ENCODE results near the gene MAPK12.
"Not testable (repeated sequence)": the region's sequence is repeated elsewhere in the genome, so short reads cannot be mapped to it uniquely, and the experiment has no call there.

Gene MAPK12

DNA sequence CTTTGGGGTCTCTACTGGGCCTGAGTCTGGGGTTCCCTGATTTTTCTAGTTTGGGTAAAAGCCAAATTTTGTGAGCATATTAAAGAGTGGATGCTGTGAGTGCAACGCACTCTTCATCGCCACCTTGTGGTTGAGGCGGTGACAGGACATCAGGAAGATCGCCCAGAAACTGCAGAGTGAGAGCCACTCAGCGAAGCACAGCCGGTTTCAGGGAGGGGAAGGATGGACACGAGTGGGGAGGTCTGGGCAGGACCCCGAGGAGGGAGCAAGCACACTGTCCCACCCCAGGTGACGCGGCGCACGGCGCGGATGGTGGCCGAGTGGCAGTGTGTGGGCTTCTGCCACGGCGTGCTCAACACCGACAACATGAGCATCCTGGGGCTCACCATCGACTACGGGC lies 51.6 kb downstream of the MAPK12 start:
- DNase-seq: no peak

DNA sequence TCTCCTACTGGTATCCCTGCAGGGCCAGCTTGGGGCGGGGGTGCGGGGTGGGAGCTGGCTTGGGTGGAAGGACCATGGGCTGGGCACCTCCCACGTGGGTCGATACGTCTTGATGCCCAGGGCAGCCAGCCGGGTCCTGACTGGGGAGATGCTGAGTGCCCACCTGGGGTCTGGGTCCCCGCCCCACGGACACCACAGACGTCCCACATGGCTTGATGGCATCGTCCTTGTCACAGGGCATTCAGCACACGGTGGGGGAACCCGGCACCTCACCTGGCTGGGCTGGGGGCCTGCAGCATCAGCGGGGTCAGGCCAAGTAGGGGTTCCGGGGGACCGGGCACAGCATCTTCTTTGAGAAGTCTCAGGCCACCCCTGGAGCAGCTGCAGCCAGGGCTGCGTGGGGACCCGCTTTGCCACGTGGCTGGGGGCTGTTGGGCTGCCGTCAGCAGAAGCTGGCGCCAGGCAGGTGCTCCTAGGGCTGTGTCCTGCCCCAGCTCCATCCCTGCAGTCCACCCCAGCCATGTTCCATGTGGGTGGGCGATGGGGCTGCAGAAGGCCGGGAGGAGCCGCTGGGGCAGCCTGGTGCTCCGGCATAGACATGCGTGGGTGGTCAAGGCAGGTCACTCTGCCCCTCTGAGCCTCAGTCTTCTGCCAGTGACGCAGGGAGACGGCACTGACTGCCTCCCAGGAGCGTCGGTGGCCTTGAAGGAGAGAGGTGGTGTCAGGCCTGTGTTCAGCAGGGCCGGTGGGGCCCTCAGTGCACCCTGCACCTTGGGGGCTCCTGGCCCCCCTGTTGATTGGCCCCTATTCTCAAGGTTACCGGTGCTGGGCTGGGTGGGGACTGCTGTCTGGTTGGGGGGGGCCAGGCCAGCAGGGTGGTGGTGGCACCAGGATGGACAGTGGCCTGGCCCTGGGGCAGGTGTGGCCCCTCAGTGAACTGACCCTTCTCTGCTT lies 52.3 kb downstream of the MAPK12 start:
- no peak for DNase-seq

DNA sequence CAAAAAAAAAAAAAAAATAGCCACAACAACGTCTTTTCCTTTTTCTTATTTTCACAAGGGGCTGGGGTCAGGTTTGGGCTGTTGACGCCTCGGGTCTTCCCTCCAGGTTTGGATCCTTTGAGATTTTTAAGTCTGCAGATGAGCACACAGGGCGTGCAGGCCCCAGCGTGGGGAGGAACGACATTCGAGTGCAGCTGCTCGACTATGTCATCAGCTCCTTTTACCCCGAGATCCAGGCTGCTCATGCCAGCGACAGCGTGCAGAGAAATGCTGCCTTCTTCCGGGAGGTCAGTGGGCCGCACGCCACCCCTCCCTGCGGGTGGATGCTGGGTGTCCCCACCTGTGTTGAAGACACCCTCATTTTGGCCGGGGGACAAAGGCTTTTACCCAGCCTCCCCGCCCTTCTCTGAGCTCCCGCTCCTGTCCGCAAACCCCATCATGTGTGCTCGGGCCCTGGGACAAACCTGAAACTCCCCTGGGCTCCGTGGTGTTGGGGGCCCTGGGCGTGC lies 53.0 kb downstream of the MAPK12 start:
- DNase-seq: no peak

DNA sequence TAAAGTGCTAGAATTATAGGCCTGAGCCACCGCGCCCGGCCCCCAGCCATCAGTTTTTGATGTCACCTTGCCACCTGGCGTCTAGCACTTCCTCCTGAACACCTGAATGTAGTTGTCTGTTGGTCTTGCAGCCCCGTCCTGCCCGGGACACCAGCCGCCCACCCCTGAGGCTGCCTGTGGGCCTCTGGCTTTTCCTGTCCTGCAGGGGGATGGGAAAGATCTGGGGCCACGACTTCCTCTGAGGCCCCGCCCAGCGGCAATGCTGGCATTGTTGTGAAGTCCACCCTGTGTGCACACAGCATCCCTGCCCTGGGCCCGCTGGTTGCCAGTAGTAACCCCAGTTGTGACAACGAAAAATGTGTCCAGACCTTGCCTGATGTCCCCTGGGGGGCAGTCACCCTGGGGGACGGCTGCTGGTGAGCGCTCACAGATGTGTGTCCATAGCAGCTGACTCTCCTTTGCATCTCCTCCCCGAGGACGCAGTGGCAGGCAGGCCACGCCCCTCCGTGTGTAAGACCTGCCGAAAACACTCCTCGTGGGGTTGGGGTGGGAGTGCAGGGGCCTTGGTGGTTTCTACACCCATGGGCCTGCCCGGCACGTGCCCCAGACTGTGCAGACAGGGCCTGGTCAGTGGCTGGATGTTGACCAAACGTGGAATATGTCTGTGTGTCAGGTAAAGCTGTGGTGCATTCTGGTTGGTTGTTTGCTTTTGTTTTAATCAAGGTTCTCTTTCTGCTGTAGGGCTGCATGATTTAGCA lies 53.9 kb downstream of the MAPK12 start:
- no peak for DNase-seq

DNA sequence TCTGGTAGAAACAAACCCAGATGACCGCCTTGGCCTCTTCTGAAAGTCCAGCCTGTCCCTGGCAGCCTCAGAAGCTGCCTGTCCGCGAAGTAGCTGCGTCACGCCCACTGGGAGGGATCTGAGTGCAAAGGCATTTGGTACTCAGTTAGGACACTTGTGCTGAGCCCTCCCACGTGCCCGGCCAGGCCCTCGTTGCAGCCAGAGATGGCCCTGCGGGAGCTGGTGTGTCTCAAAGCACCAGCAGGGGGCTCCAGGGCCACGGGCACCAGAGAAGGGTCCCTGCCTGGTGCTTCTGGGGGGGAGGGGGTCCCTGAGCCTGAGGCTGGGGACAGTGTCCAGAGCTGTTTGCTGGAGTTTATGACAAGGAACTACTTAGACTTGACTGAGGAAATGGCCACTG lies 54.9 kb downstream of the MAPK12 start:
- no peak for DNase-seq

DNA sequence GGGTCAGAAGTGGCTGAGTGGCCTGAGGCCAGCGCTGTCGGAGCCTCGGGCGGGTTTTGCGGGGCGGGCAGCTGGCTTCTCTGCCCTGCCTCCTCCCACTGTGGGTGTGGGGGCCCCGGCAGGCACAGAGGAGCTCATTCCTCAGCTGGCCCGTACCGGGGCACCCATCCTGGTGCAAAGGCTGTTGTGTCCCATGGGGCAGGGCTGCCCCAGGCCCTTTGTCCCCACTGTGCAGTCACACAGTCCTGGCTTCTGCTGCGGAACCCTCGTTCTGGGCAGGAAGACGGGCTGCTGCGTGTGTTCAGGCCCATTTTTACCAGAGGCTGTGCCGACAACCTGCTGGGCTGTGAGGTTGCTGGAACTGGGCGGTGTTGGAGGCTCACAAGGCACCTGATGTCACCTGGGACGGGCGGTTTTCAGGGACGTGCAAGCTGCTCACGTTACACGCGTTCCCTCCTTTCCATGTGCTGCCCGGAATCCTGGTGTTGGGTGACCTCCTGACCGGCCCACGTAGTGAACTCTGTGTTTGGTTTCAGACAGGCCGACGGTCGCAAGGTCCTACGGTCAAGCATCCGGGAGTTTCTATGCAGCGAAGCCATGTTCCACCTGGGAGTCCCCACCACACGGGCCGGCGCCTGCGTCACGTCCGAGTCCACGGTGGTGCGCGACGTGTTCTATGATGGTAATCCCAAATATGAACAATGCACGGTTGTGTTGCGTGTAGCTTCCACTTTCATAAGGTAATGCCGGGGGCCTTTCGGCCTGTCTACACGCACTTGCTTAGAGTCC lies 55.5 kb downstream of the MAPK12 start:
- no peak for DNase-seq

DNA sequence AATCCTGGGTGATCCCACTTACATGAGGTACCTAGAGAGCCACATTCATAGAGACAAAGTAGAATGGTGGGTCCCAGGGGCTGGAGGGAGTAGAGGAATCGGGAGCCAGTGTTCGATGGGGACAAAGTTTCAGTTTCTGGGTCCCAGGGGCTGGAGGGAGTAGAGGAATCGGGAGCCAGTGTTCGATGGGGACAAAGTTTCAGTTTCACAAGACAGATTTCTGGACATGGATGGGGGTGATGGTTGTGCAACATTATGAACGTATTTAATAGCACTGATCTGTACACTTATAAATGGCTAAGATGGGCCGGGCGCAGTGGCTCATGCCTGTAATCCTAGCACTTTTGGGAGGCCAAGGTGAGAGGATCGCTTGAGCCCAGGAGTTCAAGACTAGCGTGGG lies 56.5 kb downstream of the MAPK12 start:
- not testable (repeated sequence) for DNase-seq

DNA sequence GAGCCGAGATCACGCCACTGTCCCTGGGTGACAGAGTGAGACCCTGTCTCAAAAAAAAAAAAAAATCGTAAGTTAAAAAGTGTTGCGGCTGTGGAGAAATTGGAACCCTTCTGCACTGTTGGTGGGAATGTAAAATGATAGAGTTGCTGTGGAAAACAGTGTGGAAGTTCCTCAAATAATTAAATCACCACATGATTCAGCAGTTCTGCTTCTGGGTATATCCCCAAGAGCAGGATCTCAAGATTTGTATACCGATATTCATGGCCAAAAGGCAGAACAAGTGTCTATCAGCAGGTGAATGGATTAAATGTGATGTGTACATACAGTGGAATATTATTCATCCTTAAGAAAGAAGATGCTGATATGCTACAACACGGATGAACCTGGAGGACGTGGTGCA lies 56.9 kb downstream of the MAPK12 start:
- DNase-seq: no peak

DNA sequence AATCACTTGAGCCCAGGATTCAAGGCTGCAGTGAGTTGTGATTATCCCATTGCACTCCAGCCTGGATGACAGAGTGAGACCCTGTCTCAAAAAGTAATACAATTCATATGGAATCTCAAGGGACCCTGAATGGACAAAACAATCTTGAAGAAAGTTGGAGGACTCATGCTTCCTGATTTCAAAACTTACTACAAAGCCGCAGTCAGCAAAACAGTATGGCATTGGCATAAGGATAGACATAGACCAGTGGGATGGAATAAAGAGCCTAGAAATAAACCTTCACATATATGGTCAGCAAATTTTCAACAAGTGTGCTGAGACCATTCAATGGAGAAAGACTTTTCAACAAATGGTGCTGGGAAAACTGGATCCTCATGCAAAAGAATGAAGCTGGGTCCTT lies 58.2 kb downstream of the MAPK12 start:
- DNase-seq: no peak
